ENCODE results near the gene ITGAV. TPM values are rescaled to one million over a fixed set of nuclear protein-coding genes. Genes with fewer than 3 reads are reported as not detected.

ITGAV gene
- total RNA-seq, 1 experiment from 2014 or later, result 26.9 TPM

- no peaks in the 10 kb centered on the region for H3K79me1 ChIP-seq (ENCODE audit: insufficient read depth, low read depth, low read length, poor library complexity, severe bottlenecking)
- H2AFZ ChIP-seq (ENCODE audit: low read length), result no peak overlapping the region
- H4K91ac ChIP-seq (ENCODE audit: insufficient read length, low read depth, low read length), result no peak overlapping the region
- H3K9me3 ChIP-seq (ENCODE audit: control insufficient read depth, low read depth, low read length), result no peaks in the 10 kb centered on the region
- no peak overlapping the region for H2BK120ac ChIP-seq (ENCODE audit: low read depth, low read length, poor library complexity, severe bottlenecking)
- no peak overlapping the region for H2AK5ac ChIP-seq (ENCODE audit: insufficient read length, low read length)
- Mint-ChIP-seq H3K9me3 (no peaks in the 10 kb centered on the region), H3K4me1 (peaks cover 0 to 1% of the 10 kb centered on the region in 2 experiments; a peak in 2 of 4 replicates), H3K36me3 (ENCODE audit: insufficient read depth in 1 of 3, low read depth in 3 of 3) (peaks cover 3 to 14% (median 8%) of the 10 kb centered on the region in 3 experiments; a peak in 5 of 7 replicates), H3K4me3 (no peak overlapping the region), H3K27me3 (ENCODE audit: low read depth) (no peaks in the 10 kb centered on the region), H3K27ac (0 out of 7 replicates have a peak overlapping the region, but pooled peaks of 1 of the 3 experiments have one; percentile 1)
- no peak overlapping the region for H4K8ac ChIP-seq (replicated peaks; ENCODE audit: insufficient read length, low read depth, low read length)
- H3K79me2 ChIP-seq (ENCODE audit: insufficient read depth, low read length), result no peaks in the 10 kb centered on the region
- H4K20me1 ChIP-seq (ENCODE audit: control insufficient read depth, insufficient read depth, insufficient read length), result no peaks in the 10 kb centered on the region
- no peaks in the 10 kb centered on the region for H3K27me3 ChIP-seq (ENCODE audit: insufficient read depth, low read length)
- H3K9ac ChIP-seq (ENCODE audit: extremely low read depth, insufficient read length, low read length), result no peak overlapping the region
- no peak overlapping the region for H3K23ac ChIP-seq (ENCODE audit: insufficient read length, low read depth, low read length)
- H3K23me2 ChIP-seq (ENCODE audit: insufficient read length, low read depth, low read length, poor library complexity, severe bottlenecking), result no peaks in the 10 kb centered on the region
- H3K4me1 ChIP-seq (ENCODE audit: insufficient read depth, low read length), result no peaks in the 10 kb centered on the region
- H3K56ac ChIP-seq (ENCODE audit: insufficient read length, low read depth, low read length), result no peak overlapping the region
- no peak overlapping the region for H3T11ph ChIP-seq (ENCODE audit: low read length)
- H2BK12ac ChIP-seq (ENCODE audit: insufficient read length, low read depth, low read length), result no peak overlapping the region
- no peak overlapping the region for H3K14ac ChIP-seq (ENCODE audit: insufficient read depth, low read length)
- no peak overlapping the region for H3K18ac ChIP-seq (ENCODE audit: insufficient read length, low read depth, low read length)
- H2BK5ac ChIP-seq (ENCODE audit: insufficient read length, low read length), result no peak overlapping the region
- no peak for TF ChIP-seq CTCF (conservative IDR thresholded peaks at IDR 0.05)
- H2BK20ac ChIP-seq (ENCODE audit: low read depth, low read length, poor library complexity, severe bottlenecking), result no peak overlapping the region
- no peak overlapping the region for H4K5ac ChIP-seq (ENCODE audit: insufficient read length, low read depth, low read length)
- no peak overlapping the region for H3K27ac ChIP-seq (ENCODE audit: insufficient read length, low read depth, low read length)
- no peak overlapping the region for H3K4me2 ChIP-seq (ENCODE audit: insufficient read depth, insufficient read length, low read length)
- no peak overlapping the region for H2BK15ac ChIP-seq (ENCODE audit: low read depth, low read length)
- no peak for DNase-seq
- H3K4ac ChIP-seq (ENCODE audit: low read depth, low read length), result no peak overlapping the region
Measured at GRCh38 chr2:186639939-186640338, 50.1 kb downstream of the ITGAV start.
